Activated T-helper 1 cell treated with Interleukin-2 at 50 U/mL for 16 hours (primary cell): ENCODE measurements around the gene ASS1.
"Not testable (repeated sequence)": the region's sequence is repeated elsewhere in the genome, so short reads cannot be mapped to it uniquely, and the experiment has no call there.

ENCODE experiments used
- DNase-seq: peaks from one replicate; pipeline ENCODE4 v3.0.0-alpha.2; 2020; ENCODE audit warnings: low read depth

The ASS1 gene

DNA sequence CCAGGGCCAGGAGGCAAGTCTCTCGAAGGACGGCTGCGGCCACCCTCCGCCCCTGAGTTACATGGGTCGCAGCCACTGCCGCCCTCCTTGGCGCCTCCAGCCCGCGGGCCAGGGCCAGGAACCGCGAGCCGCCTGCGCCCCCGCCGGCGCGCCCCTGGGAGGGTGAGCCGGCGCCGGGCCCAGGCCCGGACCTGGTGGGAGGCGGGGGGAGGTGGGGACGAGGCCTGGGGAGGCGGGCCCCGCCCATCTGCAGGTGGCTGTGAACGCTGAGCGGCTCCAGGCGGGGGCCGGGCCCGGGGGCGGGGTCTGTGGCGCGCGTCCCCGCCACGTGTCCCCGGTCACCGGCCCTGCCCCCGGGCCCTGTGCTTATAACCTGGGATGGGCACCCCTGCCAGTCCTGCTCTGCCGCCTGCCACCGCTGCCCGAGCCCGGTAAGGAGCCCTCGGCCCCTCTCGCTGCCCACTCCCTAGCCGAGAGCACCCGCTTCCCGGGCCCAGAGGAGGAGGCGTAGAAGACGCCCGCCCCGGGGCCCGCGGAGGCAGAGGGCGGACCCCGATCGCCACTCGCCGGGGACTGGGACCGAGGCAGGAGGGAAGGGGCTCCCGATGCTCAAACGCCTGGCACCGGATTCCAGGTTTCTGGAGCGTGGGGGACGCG lies at the start of gene ASS1:
Gene ASS1, plus strand, starts transcription at position 397 of the 657 bp plus-strand sequence. CDS start 7,268 bp downstream, outside the sequence.
- DNase-seq: no peak

DNA sequence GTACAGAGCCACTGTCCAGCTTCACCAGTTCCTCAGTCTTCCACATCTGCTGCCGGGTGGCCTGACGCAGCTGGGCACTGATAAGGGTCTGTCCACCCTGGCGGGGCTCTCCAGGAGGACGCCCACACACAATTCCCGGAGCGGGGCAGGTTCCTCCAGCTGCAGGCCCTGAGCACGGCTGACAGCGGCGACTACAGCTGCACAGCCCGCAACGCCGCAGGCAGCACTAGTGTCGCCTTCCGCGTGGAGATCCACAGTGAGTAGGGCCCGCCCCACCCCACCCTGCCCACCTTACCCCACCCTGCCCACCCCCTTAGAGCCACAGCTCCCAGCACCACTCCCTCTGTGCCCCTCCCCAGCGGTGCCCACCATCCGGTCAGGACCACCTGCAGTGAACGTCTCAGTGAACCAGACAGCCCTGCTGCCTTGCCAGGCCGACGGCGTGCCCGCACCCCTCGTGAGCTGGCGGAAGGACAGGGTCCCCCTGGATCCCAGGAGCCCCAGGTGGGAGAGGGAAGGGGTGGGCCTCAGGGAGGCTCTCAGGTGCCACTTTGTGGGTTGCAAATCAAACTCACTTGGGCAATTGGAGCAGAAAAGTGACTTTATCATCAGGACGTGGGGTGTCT lies 48.8 kb upstream of the ASS1 start:
- no peak for DNase-seq

DNA sequence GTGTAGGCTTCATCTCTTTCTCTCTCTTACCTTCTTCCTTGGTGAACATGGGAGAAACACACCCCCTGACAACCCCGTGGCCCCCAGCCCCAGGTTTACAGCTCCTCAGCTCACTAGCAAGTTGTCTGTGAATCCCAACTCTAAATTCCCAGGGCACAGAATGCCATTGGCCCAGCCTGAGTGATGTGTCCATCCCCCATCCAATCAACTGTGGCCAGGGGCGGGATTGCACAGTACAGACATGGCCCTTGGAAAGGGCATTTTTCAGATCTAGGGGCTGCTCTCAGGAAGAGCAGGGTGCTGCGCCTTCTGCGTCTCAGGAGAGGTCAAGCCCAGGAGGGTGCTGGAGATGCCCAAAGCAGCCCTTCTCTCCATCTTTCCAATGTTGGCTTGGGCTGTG lies 48.2 kb upstream of the ASS1 start:
- DNase-seq: no peak

GRCh38 chr9:130398487-130399240 lies 46.1 kb upstream of the ASS1 start:
- no peak for DNase-seq

DNA sequence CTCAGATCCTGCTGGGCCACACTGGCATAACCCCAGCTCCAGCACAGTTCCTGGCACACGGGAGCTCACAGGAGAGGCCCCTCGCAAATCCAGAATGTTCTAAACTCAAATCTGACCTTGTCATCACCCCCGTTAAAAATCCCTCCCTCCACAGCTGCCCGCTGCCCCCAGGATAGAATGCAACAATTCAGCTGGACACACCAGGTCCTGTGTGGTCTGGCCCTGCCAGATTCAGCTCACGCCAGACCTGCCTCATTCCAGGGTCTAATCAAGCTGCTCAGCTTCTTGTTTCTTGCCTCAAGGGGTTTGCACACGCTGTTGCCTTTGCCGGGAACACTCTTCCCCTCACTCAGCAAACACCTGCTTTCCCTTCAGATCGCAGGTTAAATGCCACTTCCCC lies 45.0 kb upstream of the ASS1 start:
- DNase-seq: no peak

- no peak for DNase-seq
Observed at GRCh38 chr9:130400870-130401269, 43.9 kb upstream of the ASS1 start.

GRCh38 chr9:130401742-130402141 lies 43.0 kb upstream of the ASS1 start:
- DNase-seq: not testable (repeated sequence)

GRCh38 chr9:130402243-130402642 lies 42.5 kb upstream of the ASS1 start:
- no peak for DNase-seq

DNA sequence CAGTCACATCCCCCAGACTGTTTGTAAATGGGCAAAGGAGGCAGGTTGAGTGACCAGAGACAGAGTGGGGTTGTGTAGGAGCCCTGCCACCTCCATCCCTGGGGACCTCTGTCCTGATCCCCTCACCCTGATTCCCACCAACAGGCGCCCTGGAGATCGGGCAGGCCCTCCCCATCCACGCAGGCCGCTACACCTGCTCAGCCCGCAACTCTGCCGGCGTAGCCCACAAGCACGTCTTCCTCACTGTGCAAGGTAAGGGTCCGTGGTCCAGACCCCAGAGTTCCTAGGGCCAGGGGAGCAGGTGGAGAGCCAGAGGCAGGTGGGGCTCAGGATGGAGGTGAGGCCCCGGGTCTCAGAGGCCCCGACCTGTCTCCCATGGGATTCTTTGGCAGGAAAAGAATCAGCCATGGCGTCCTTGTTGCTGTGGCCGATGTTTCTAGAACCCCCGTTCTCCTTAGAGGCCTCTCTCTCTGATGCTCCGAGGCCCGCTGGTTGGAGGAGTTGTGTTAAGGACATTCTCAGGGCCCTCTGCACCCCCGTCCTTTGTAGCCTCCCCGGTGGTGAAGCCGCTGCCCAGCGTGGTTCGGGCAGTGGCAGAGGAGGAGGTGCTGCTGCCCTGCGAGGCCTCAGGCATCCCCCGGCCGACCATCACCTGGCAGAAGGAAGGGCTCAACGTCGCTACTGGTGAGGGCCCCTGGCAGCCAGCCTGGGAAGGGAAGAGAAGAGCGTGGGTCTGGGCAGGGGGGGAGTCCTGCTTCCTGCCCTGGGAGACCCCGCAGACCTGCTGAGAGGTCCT lies 41.9 kb upstream of the ASS1 start:
- no peak for DNase-seq

- no peak for DNase-seq
Observed at GRCh38 chr9:130405657-130406257, 39.0 kb upstream of the ASS1 start.

DNA sequence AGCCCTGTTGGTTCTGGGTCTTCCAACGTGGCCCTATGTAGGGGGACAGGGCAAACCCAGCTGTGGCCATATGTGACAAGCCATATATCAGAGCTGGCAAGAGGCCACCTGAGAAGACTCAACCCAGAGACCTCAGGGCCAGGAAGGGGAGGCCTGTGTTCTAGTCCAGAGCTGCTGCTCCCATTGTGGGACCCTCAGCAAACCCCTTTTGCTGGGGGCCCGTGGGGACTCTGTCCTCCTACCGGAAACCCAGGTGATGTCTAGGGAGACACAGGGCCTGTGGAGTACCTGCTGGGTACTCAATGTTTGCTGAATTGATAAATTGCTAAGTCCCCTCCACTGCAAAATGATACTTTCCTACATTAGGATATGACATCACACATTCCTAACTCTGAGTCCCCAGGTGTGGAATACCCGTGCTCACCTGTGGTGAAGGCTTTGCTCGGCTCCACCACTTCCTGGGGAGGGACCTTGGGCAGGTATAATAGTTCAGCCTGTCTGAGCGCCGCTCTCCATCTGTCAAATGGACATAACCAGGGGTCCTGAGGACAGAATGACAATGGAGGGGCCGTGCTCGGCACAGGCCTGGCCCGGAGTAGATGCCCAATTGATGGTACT lies 38.4 kb upstream of the ASS1 start:
- DNase-seq: no peak

DNA sequence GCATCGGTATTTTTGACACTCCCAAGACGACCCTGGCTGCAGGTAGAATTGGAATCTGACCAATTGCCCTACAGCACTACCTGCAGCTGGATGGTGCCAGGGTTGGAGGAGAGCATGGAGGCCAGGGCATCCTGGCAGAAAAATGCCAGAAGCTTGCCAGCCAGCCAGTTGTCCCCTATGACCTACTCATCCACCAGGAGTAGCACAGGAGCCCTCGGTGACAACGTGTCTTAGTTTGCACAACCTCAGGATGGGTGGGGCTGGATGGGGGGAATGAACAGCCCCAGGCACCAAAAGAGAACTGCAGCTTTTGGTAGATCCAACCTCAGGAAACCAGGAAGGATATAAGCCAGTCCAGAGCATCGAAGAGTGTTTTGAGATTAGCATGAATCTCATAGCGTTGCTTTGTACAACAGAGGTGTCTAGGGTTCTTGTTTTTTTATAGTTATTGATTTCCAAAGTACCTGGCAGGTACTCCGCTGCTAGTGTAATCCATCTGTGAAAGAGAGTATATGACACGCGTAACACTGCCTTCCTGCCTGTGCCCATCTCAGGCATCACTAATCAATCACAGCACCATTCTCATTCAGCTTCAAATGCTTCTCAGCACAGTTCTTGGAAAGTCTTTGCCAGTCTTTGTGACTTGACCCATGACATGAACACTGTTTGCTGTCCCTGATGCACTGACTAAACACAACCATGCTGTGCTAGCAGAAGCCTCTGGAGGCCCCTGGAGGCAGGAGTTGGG lies 36.7 kb upstream of the ASS1 start:
- DNase-seq: no peak

DNA sequence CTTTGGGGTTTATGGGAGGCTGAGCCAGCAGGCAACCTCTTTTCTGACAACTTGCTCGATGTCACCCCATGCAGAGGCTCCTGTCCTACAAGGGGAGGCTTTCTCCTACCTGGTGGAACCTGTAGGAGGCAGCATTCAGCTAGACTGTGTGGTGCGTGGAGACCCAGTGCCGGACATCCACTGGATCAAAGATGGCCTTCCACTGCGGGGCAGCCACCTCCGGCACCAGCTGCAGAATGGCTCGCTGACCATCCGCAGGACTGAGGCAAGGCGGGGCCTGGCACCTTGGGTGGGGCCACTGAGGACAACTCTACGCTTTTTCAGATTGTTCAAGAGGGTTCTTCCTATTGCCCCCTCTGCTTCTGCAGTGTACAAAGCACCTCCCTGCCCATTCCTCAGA lies 36.1 kb upstream of the ASS1 start:
- DNase-seq: no peak

- DNase-seq: no peak
Observed at GRCh38 chr9:130409246-130409645, 35.5 kb upstream of the ASS1 start.

- no peak for DNase-seq
Observed at GRCh38 chr9:130410443-130410842, 34.3 kb upstream of the ASS1 start.

DNA sequence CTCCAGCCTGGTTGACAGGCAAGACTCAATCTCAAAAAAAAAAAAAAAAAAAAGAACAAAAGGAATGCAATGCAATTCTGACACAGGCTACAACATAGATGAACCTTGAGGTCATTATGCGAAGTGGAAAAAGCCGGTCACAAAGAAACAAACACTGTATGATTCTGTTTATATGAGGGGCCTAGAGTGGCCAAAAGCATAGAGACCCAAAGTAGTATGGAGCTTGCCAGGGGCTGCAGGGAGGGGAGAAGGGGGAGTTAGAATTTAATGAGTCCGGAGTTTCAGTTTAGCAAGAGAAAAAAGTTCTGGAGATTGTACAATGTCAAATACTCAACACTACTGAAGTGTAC lies 33.2 kb upstream of the ASS1 start:
- no peak for DNase-seq

- DNase-seq: no peak
Observed at GRCh38 chr9:130414081-130414731, 30.6 kb upstream of the ASS1 start.

DNA sequence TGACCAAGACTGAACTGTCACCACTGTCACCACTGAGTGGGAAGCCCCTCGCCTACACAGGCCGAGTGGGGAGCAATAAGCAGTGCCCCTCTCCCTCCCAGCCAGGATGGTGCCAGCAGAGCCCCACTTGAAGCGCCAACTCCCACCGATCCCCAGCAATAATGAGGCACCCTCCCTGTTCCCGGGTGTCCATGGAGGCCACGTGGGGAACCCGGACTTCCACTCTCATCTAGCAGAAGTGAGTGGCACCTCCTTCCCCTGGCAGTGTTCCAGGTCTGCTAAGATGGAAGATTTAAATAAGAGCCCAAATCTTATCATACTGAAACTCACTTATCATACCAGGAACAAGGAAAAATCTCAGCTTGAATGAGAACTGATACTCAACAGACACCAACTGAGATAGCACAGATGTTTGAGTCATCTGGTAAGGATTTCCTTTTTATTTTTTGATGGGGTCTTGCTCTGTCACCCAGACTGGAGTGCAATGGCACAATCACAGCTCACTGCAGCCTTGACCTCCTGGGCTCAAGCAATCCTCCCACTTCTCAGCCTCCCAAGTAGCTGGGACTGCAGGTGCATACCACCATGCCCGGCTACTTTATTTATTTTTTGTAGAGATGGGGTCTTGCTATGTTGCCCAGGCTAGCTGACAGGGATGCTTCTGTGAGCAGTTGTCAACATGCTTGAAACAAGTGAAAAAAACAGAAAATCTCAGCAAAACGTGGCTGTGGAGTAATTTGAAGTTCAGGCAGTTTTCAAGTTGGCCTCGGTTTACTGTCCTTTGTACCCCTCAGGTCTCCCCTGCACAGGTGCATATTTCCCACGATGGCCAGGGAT lies 29.6 kb upstream of the ASS1 start:
- DNase-seq: no peak

GRCh38 chr9:130417602-130418001 lies 27.2 kb upstream of the ASS1 start:
- DNase-seq: no peak

GRCh38 chr9:130418776-130419175 lies 26.0 kb upstream of the ASS1 start:
- DNase-seq: no peak
